GM20000 (cell line): ENCODE data around the gene IFNA4.

Experiments used
- DNase-seq: peaks from one replicate; pipeline ENCODE4 v3.0.0; 2012; ENCODE audit warnings: low spot score
- CTCF ChIP-seq: IDR thresholded peaks from 2 replicates; pipeline ENCODE4 v1.5.1; 2012; ENCODE audit warnings: mild to moderate bottlenecking, control low read depth; ENCODE audit errors: extremely low read depth, missing control alignments

IFNA4 gene

DNA sequence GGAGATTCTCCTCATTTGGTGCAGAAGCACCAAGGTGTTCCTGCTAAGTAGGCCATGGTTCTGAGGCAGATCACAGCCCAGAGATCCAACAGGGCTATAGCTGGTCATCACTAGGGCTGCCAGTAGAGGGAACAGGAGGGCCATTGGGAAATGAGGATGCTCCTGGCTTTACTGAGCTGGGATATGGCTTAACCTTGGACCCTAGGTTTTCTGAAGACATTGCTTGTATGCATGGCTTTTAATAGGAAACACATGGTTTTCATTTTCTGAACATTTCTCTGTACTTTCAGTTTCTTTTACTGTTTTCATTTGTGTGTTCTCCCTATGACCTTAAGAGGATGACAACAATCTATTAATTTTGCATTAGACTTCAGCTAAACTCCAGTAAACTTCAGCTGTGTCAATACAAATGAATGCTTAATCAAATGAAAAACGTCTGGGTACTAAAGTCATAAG is 45.9 kb downstream of the IFNA4 start, which contains the start of gene IFNW1:
TSS of gene IFNW1 (minus strand) at position 406 of the 456 bp plus-strand sequence. CDS start at position 144, 262 bp downstream.
- no peak for TF ChIP-seq CTCF

GRCh38 chr9:21137020-21137419 is 50.4 kb downstream of the IFNA4 start:
- no peak for TF ChIP-seq CTCF
- no peak for DNase-seq

More for the DNA sequence above, 45.9 kb downstream of the IFNA4 start, which contains the start of gene IFNW1:
- peak; percentile 25 for DNase-seq
